HG03460 (cell line): Measurements from ENCODE around the gene ME1.
"Not testable (repeated sequence)": the region's sequence is repeated elsewhere in the genome, so short reads cannot be mapped to it uniquely, and the experiment has no call there.

ENCODE experiments used
- ATAC-seq: cut with Tn5 transposase; IDR thresholded peaks from one replicate; pipeline ENCODE4 v1.9.1; 2021; ENCODE audit not compliant: unreplicated experiment

ME1 gene

GRCh38 chr6:83430611-83431544 is at the start of gene ME1:
Gene ME1, minus strand, starts transcription at chr6:83431051. Its CDS starts 97 bp downstream, at chr6:83430954.
- ATAC-seq, result peak; percentile 74

GRCh38 chr6:83480470-83480869 is 49.6 kb upstream of the ME1 start:
- no peak for ATAC-seq

GRCh38 chr6:83479389-83479788 is 48.5 kb upstream of the ME1 start:
- ATAC-seq, result no peak

- no peak for ATAC-seq
Measured at GRCh38 chr6:83476971-83477370, 46.1 kb upstream of the ME1 start.

- ATAC-seq, result no peak
Measured at GRCh38 chr6:83474309-83474708, 43.5 kb upstream of the ME1 start.

- ATAC-seq, result no peak
Measured at GRCh38 chr6:83472767-83473166, 41.9 kb upstream of the ME1 start.

GRCh38 chr6:83470587-83470986 is 39.7 kb upstream of the ME1 start:
- ATAC-seq, result no peak

GRCh38 chr6:83470001-83470400 is 39.1 kb upstream of the ME1 start:
- ATAC-seq, result no peak

- ATAC-seq, result no peak
Measured at GRCh38 chr6:83467620-83468036, 36.8 kb upstream of the ME1 start.

- no peak for ATAC-seq
Measured at GRCh38 chr6:83466328-83466727, 35.5 kb upstream of the ME1 start.

GRCh38 chr6:83464381-83465140 is 33.7 kb upstream of the ME1 start:
- no peak for ATAC-seq

GRCh38 chr6:83463886-83464285 is 33.0 kb upstream of the ME1 start:
- no peak for ATAC-seq

- ATAC-seq, result no peak
Measured at GRCh38 chr6:83462524-83462923, 31.7 kb upstream of the ME1 start.

GRCh38 chr6:83461438-83461837 is 30.6 kb upstream of the ME1 start:
- no peak for ATAC-seq

- no peak for ATAC-seq
Measured at GRCh38 chr6:83459663-83460062, 28.8 kb upstream of the ME1 start.

- ATAC-seq, result not testable (repeated sequence)
Measured at GRCh38 chr6:83450015-83450414, 19.2 kb upstream of the ME1 start.

GRCh38 chr6:83444086-83444699 is 13.3 kb upstream of the ME1 start:
- ATAC-seq, result not testable (repeated sequence)

GRCh38 chr6:83443516-83443915 is 12.7 kb upstream of the ME1 start:
- no peak for ATAC-seq

- ATAC-seq, result no peak
Measured at GRCh38 chr6:83442752-83443151, 11.9 kb upstream of the ME1 start.

- ATAC-seq, result no peak
Measured at GRCh38 chr6:83439201-83439600, 8.3 kb upstream of the ME1 start.

- ATAC-seq, result no peak
Measured at GRCh38 chr6:83436674-83437073, 5.8 kb upstream of the ME1 start.

- no peak for ATAC-seq
Measured at GRCh38 chr6:83433177-83433576, 2.3 kb upstream of the ME1 start.
